WTC11 (cell line): Measurements from ENCODE around the gene GALNT13. TPM values are rescaled to one million over a fixed set of nuclear protein-coding genes. Genes with fewer than 3 reads are reported as not detected.

ENCODE experiments used
- ATAC-seq: fragments of 200-7000 bp; cut with Tn5 transposase; 2 replicates; pipeline ENCODE4 v1.10.0; 2021; ENCODE audit warnings: mild to moderate bottlenecking, moderate library complexity
- CTCF ChIA-PET: fragments of 300-600 bp; sonication (Branson Sonifier 250); formaldehyde crosslinking; loops from one replicate; lab custom pipeline; 2021; ENCODE audit warnings: antibody characterized with exemption; lab: Charles Lee
- POLR2A ChIA-PET: fragments of 350-600 bp; sonication (Branson Sonifier 250); formaldehyde crosslinking; loops from one replicate; lab custom pipeline; 2021; ENCODE audit warnings: antibody characterized with exemption; lab: Charles Lee
- DNase-seq: peaks from one replicate; pipeline ENCODE4 v3.0.0; 2021; ENCODE audit warnings: low spot score
- H3K27ac Mint-ChIP-seq: 2 replicates; pipeline ENCODE4 v1.8.0; 2021; ENCODE audit warnings: mixed read lengths
- H3K27me3 Mint-ChIP-seq: 2 replicates; pipeline ENCODE4 v1.8.0; 2021; ENCODE audit warnings: low read depth, mild to moderate bottlenecking, moderate library complexity, mixed read lengths
- H3K36me3 Mint-ChIP-seq: 2 replicates; pipeline ENCODE4 v1.8.0; 2021; ENCODE audit warnings: mixed read lengths
- H3K4me1 Mint-ChIP-seq: 2 replicates; pipeline ENCODE4 v1.8.0; 2022; ENCODE audit warnings: mixed read lengths
- H3K4me3 Mint-ChIP-seq: 2 replicates; pipeline ENCODE4 v1.8.0; 2021; ENCODE audit warnings: mild to moderate bottlenecking, moderate library complexity, mixed read lengths
- H3K9me3 Mint-ChIP-seq: 2 replicates; pipeline ENCODE4 v1.8.0; 2021; ENCODE audit warnings: mixed read lengths
- AFF4 ChIP-seq: sonication (generic); formaldehyde crosslinking; IDR thresholded peaks from 2 replicates; pipeline ENCODE4 v1.8.1; 2023; ENCODE audit warnings: mild to moderate bottlenecking, missing genetic modification reagents, borderline replicate concordance
- ARID4B ChIP-seq: sonication (generic); formaldehyde crosslinking; IDR thresholded peaks from 2 replicates; pipeline ENCODE4 v1.8.0; 2023; ENCODE audit warnings: missing genetic modification reagents, mild to moderate bottlenecking, borderline replicate concordance
- E2F5 ChIP-seq: sonication (generic); formaldehyde crosslinking; IDR thresholded peaks from 2 replicates; pipeline ENCODE4 v1.8.1; 2022; ENCODE audit warnings: mild to moderate bottlenecking, moderate library complexity, missing genetic modification reagents
- ELF4 ChIP-seq: sonication (generic); formaldehyde crosslinking; IDR thresholded peaks from 2 replicates; pipeline ENCODE4 v1.8.1; 2022; ENCODE audit warnings: low read depth, mild to moderate bottlenecking, moderate library complexity, missing genetic modification reagents
- MAX ChIP-seq: sonication (generic); formaldehyde crosslinking; IDR thresholded peaks from 2 replicates; pipeline ENCODE4 v1.8.0; 2022; ENCODE audit warnings: mild to moderate bottlenecking, missing genetic modification reagents
- NR1H2 ChIP-seq: sonication (generic); formaldehyde crosslinking; IDR thresholded peaks from 2 replicates; pipeline ENCODE4 v1.9.0; 2021; ENCODE audit warnings: mild to moderate bottlenecking, moderate library complexity, missing genetic modification reagents
- SMAD3 ChIP-seq: sonication (generic); formaldehyde crosslinking; IDR thresholded peaks from 2 replicates; pipeline ENCODE4 v1.8.0; 2022; ENCODE audit warnings: missing genetic modification reagents, mild to moderate bottlenecking, borderline replicate concordance
- SOX15 ChIP-seq: fragments of 250-450 bp; sonication (Bioruptor Pico); IDR thresholded peaks from 2 replicates; pipeline ENCODE4 v1.9.0; 2021; ENCODE audit warnings: mild to moderate bottlenecking
- ZNF396 ChIP-seq: fragments of 250-450 bp; sonication (Bioruptor Pico); IDR thresholded peaks from 2 replicates; pipeline ENCODE4 v1.8.0; 2021; ENCODE audit warnings: mild to moderate bottlenecking, moderate library complexity, borderline replicate concordance
- ZNF512 ChIP-seq: sonication (generic); formaldehyde crosslinking; IDR thresholded peaks from 2 replicates; pipeline ENCODE4 v1.8.1; 2022; ENCODE audit warnings: missing genetic modification reagents, borderline replicate concordance
- total RNA-seq: library from RNA; stranded (reverse); gene quantifications from 3 replicates; pipeline ENCODE4 v1.2.3, GENCODE V29; 2021

The GALNT13 gene
- total RNA-seq, 1 experiment from 2014 or later: 9.9 TPM

GRCh38 chr2:154130821-154131220, 259.1 kb downstream of the GALNT13 start (continued):
- no peak for TF ChIP-seq ARID4B (CRISPR knock-in tag)
- TF ChIP-seq SOX15 (CRISPR knock-in tag): no peak
- TF ChIP-seq ZNF396 (CRISPR knock-in tag): no peak
- no peak for TF ChIP-seq NR1H2 (CRISPR knock-in tag)

GRCh38 chr2:154132827-154133226, 261.1 kb downstream of the GALNT13 start:
- Mint-ChIP-seq H3K27me3 (no peaks in the 10 kb centered on the region), H3K4me1 (no peaks in the 10 kb centered on the region), H3K36me3 (no peaks in the 10 kb centered on the region), H3K9me3 (no peaks in the 10 kb centered on the region), H3K4me3 (no peak overlapping the region), H3K27ac (no peak overlapping the region)
- ChIA-PET CTCF (no interaction called here), POLR2A (no interaction called here)
- DNase-seq: no peak
- ATAC-seq: no peak
- no peak for TF ChIP-seq ELF4 (CRISPR knock-in tag)
- TF ChIP-seq MAX (CRISPR knock-in tag): no peak

GRCh38 chr2:154133823-154134222, 262.1 kb downstream of the GALNT13 start:
- CTCF ChIA-PET: no interaction called here
- Mint-ChIP-seq H3K4me3 (no peak overlapping the region), H3K4me1 (no peaks in the 10 kb centered on the region), H3K27me3 (no peaks in the 10 kb centered on the region), H3K9me3 (no peaks in the 10 kb centered on the region), H3K27ac (no peak overlapping the region), H3K36me3 (no peaks in the 10 kb centered on the region)
- ATAC-seq: no peak
- DNase-seq: no peak
- POLR2A ChIA-PET: no interaction called here
- no peak for TF ChIP-seq ZNF512 (CRISPR knock-in tag)
- TF ChIP-seq E2F5: no peak
- no peak for TF ChIP-seq AFF4 (CRISPR knock-in tag)
- TF ChIP-seq SMAD3 (CRISPR knock-in tag): no peak
